ENCODE measurements around the gene CDK12.

Gene CDK12

DNA sequence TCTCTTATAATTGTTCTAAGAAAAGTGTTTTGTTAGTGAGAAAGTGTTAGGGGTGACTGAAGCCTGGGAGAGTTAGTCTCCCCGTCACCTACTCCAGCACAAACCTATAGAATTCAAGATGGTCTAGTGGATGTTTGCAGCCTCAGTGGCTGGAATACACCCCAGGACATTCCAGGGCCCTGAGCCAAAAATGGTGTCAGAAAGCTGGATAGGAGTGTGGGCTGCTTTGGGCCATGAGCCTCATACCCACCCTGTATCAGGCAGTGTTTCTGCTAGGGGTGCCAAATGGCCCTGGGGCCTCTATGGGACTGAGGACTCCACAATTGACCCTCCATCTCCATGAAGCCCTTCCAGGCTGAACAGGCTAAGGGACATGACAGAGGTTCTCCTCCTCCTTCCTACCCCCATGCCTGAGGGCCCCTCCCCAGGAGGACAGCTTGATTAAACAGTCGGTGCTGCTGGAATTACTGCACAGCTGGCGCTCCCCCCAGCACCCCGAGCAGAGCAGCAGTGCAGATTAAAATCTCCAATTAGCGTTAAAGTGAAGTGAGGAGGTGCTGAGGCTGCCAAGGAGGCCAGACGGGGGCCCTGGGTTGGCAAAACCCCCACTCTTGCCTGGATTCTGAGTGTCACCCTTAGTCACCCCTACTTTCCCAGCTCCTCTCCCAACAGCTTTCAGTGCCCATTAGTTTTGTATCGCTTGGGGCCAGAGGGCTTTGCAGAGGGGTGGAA is 87.4 kb downstream of the CDK12 start:
- TF ChIP-seq, protein P1, sequence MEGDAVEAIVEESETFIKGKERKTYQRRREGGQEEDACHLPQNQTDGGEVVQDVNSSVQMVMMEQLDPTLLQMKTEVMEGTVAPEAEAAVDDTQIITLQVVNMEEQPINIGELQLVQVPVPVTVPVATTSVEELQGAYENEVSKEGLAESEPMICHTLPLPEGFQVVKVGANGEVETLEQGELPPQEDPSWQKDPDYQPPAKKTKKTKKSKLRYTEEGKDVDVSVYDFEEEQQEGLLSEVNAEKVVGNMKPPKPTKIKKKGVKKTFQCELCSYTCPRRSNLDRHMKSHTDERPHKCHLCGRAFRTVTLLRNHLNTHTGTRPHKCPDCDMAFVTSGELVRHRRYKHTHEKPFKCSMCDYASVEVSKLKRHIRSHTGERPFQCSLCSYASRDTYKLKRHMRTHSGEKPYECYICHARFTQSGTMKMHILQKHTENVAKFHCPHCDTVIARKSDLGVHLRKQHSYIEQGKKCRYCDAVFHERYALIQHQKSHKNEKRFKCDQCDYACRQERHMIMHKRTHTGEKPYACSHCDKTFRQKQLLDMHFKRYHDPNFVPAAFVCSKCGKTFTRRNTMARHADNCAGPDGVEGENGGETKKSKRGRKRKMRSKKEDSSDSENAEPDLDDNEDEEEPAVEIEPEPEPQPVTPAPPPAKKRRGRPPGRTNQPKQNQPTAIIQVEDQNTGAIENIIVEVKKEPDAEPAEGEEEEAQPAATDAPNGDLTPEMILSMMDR (conservative IDR thresholded peaks at IDR 0.05; ENCODE audit: control insufficient read depth, insufficient read depth, low read depth, low read length), result no peak
- no peak for DNase-seq (ENCODE audit: low read depth)
- no peak overlapping the region for H3K4me3 ChIP-seq (ENCODE audit: control insufficient read depth, low read depth, low read length)

DNA sequence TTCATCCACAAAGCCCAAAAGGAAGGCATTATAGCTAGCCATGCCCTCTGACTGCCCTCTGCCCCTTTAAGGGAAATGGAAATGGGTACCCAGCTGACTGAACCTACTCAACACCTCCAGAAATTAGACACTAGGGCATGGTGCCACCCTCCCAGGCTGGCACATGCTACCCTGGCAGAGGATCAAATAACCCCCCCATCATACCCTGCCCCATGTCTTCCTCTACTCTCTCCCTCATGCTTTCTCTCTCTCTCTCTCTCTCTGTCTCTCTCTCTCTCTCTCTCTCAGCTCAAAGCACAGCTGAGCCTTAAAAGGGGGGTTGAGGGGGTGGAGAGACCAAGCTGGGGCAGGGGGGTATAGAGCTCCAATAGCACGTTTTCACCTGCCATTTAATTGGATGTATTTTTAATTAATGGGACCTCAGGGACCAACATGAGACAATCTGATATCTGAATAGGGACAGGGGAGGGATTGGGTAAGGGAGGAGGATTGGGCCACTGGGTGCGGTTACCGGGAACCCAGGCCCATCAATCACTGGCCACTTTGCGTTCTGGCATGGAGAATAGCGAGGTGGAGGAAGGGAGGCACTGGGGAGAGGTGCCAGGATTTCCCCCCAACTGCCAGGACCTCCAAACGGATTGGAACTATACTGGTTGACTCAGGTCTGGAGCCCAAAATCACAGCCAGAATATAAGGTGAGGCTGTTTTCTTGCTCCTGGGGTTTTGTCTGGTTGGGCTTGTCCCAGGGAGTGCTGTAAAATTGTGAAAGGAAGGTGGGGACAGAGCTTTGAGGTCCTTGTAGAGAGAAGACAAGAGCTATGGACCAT is 88.7 kb downstream of the CDK12 start:
- TF ChIP-seq, protein P1 (conservative IDR thresholded peaks at IDR 0.05; ENCODE audit: control insufficient read depth, insufficient read depth, low read depth, low read length), result no peak
- H3K4me3 ChIP-seq (ENCODE audit: control insufficient read depth, low read depth, low read length), result no peak overlapping the region
- DNase-seq (ENCODE audit: low read depth), result no peak

DNA sequence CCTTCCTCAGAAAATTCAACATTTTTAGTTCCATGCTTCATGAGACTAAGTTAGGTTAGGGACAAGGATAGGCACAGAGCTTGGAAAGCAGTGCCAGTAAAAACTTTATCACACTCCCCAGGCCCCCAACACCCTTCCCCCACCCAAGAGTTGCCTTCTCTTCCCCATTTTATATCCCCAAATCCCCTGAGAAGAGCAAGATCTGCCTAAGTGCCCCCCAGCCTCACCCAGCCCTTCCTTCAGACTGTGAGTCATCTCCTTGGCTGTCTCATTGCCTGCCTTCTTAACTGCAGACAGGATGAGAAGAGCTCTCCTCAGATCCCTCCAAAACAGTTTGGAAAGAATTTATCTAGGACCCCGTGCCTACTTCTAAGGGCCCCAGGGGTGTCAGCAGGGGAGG is 90.6 kb downstream of the CDK12 start:
- DNase-seq (ENCODE audit: low read depth), result peak; percentile 26
- TF ChIP-seq, protein P1 (conservative IDR thresholded peaks at IDR 0.05; ENCODE audit: control insufficient read depth, insufficient read depth, low read depth, low read length), result no peak
- no peak overlapping the region for H3K4me3 ChIP-seq (ENCODE audit: control insufficient read depth, low read depth, low read length)

DNA sequence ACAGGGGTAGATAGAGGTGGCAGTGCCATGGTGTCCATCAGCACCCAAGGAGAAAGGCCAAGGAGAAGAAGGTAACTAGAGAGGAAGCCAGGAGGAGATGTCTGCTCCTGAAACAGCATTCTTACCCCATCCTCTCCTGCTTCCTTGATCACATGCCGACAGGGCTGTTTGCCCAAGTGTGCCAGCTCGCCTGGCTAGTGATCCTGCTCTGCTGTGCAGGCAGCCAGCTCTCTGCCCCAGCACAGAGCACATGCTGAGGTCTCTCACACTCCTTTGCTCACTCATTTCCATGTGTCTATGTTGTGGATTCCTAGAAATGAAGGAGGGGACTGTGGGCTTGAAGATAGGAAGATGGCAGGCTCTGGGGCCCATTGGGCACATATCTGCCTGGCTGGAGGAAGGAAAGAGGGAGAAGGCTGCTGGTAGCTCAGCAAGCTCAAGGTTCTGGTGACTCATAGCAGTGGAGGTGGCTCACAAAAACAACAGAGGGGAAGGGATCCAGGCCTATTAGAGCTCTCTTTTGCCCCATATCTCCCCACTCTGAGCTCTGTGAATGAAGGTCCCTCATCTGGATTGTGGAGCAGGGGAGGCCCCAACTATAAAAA is 92.2 kb downstream of the CDK12 start:
- TF ChIP-seq, protein P1 (conservative IDR thresholded peaks at IDR 0.05; ENCODE audit: control insufficient read depth, insufficient read depth, low read depth, low read length), result no peak
- no peak overlapping the region for H3K4me3 ChIP-seq (ENCODE audit: control insufficient read depth, low read depth, low read length)
- DNase-seq (ENCODE audit: low read depth), result peak; percentile 50

DNA sequence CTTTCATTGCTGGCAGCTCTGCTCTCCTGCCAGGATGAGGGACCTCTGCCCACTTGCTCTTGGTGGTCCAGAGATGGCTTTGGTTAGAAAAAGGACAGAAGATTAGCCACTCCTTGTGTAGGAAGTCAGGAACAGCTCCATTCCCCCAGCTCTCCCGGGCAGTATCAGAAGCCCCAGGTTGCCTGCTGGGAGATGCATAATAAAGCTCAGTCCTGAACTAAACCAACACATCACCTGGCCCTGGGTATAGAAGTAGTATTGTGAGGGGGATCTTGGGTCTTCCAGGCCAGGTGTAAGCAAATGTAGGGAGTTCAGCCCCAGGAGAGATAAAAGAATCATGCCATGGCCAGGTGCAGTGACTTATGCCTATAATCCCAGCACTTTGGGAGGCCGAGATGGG is 94.1 kb downstream of the CDK12 start:
- H3K4me3 ChIP-seq (ENCODE audit: control insufficient read depth, low read depth, low read length), result no peak overlapping the region
- TF ChIP-seq, protein P1 (conservative IDR thresholded peaks at IDR 0.05; ENCODE audit: control insufficient read depth, insufficient read depth, low read depth, low read length), result no peak
- no peak for DNase-seq (ENCODE audit: low read depth)

DNA sequence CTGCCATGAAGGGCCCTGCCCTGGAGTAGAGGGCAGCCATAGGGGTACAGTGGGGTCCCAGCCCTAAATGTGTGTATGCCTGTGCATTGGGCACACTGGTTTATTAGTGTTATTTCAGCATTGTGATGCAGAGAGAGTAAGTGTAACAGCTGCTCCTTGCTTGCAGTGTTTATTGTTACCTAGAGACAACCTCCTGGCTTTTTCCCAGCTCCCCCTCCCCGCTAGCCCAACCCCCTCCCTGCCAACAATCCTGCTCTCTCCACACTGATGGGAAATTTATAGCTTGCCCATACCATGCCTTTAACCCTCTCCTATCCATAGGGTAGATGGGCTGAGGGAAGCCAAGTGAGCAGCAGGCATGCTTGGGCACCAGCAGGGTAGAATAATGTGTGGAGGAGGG is 95.1 kb downstream of the CDK12 start:
- TF ChIP-seq, protein P1 (conservative IDR thresholded peaks at IDR 0.05; ENCODE audit: control insufficient read depth, insufficient read depth, low read depth, low read length), result no peak

More for the DNA sequence above, 95.1 kb downstream of the CDK12 start:
- H3K4me3 ChIP-seq (ENCODE audit: control insufficient read depth, low read depth, low read length), result no peak overlapping the region
- DNase-seq (ENCODE audit: low read depth), result no peak
